Choroid plexus epithelial cell (primary cell): ENCODE measurements around the gene RIPOR2.
"Not testable (repeated sequence)": the region's sequence is repeated elsewhere in the genome, so short reads cannot be mapped to it uniquely, and the experiment has no call there.

Source experiments
- DNase-seq: peaks from one replicate; pipeline ENCODE4 v3.0.0-alpha.2; 2010; ENCODE audit warnings: low read depth
- H3K4me3 ChIP-seq: 2 replicates; pipeline ENCODE4 v1.5.1; 2011; ENCODE audit warnings: low read depth, mild to moderate bottlenecking, control low read depth, low read length, moderate library complexity
- TF ChIP-seq, protein P1 (sequence below): conservative IDR thresholded peaks from 2 replicates; pipeline ENCODE4 v1.5.1; 2011; ENCODE audit warnings: low read depth, mild to moderate bottlenecking, control low read depth, inconsistent platforms, low read length, moderate library complexity

Gene RIPOR2

DNA sequence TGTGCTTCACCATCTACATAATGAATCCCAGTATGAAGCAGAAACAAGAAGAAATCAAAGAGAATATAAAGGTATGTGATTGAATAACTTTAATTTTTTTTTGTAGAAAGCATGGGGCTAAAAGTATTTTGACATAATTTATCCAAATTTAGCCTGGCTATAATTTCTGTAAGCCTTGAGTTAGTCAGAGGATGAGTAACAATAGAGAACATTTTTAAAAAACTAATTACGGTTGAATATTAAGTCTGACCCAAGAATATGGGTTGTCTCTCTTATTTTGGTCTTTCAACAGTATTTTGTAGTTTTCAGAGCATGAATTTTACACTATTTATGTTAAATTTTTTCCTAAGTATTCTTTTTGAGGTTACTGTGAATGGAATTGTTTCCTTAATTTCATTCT, 158.5 kb downstream of the RIPOR2 start:
- DNase-seq, result no peak
- TF ChIP-seq, protein P1, sequence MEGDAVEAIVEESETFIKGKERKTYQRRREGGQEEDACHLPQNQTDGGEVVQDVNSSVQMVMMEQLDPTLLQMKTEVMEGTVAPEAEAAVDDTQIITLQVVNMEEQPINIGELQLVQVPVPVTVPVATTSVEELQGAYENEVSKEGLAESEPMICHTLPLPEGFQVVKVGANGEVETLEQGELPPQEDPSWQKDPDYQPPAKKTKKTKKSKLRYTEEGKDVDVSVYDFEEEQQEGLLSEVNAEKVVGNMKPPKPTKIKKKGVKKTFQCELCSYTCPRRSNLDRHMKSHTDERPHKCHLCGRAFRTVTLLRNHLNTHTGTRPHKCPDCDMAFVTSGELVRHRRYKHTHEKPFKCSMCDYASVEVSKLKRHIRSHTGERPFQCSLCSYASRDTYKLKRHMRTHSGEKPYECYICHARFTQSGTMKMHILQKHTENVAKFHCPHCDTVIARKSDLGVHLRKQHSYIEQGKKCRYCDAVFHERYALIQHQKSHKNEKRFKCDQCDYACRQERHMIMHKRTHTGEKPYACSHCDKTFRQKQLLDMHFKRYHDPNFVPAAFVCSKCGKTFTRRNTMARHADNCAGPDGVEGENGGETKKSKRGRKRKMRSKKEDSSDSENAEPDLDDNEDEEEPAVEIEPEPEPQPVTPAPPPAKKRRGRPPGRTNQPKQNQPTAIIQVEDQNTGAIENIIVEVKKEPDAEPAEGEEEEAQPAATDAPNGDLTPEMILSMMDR, result no peak
- no peak overlapping the region for H3K4me3 ChIP-seq

DNA sequence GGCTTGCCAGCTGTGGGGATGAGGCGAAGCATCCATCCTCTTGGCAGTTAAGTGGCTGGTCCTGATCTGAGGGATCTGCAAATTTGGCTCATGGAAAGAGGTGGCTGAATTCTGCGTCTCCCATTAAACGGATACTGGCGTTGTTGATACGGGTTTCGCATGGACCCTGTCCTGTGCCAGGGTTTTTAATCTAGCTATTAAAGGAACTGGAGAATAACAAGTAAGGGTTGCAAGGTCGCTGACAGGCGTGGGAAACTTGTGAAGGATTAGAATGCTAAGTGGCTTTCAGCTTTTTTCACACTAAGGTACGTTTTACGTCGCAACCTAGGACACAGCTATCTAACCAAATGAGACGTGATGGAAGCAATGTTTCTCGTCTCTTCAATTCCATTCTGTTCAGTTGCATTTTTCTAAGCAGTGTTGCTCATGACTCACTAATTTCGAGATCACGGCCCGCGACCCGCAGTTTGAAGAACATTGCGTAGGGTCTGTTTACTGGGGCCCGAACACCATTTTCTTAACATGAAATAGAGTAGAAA, 160.2 kb downstream of the RIPOR2 start:
- H3K4me3 ChIP-seq, result peak overlapping the region; percentile 100
- TF ChIP-seq, protein P1, result no peak
- peak; percentile 81 for DNase-seq

DNA sequence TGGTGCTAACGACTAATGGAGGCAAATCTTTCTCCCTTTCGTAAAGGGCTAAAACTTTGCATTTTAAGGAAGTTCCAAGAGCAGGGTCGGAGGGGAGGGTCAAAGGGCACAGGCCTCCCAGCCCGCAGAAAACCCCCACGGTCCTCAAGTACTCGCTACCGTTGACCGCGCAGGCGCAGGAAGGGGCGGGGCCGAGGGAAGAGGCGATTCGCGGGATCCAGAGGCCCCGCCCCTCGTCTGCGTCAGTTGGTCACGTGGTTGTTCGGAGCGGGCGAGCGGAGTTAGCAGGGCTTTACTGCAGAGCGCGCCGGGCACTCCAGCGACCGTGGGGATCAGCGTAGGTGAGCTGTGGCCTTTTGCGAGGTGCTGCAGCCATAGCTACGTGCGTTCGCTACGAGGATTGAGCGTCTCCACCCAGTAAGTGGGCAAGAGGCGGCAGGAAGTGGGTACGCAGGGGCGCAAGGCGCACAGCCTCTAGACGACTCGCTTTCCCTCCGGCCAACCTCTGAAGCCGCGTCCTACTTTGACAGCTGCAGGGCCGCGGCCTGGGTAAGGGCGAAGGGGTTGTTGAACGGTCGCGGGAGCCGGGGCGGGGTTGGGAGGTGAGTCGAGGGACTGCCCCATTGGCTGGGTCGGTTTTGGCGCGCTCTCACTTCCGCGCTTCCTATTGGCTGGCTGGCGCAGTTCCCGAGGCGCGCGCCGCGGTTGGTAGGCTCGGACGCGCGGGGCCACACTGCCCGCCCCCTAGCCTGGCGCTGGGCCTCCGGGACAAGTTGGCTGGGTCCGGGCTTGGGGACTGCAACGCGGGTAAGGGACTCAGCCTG, 160.9 kb downstream of the RIPOR2 start, which contains the start of gene GMNN:
Gene GMNN, plus strand, starts transcription at position 242 of the 824 bp plus-strand sequence. CDS start 2,310 bp downstream, outside the sequence.
- TF ChIP-seq, protein P1, result no peak
- H3K4me3 ChIP-seq, result peak within 1 kb of the TSS; percentile 100
- DNase-seq, result peak; percentile 95

DNA sequence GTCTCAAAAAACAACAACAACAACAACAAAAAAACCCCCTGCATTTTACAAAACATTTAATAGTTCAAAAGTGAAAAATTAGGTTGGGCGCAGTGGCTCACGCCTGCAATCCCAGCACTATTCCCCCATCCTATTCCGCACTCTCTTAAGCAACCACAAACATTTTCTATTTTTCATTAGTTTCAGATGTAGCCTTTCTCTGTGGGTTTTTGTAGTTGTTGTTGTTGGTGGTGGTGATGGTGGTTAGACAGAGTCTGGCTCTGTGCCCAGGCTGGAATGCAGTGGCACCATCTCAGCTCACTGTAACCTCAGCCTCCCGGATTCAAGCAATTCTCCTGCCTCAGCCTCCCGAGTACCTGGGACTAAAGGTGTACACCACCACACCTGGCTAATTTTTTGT, 167.4 kb downstream of the RIPOR2 start:
- DNase-seq, result peak; percentile 19
- H3K4me3 ChIP-seq, result no peak overlapping the region
- TF ChIP-seq, protein P1, result no peak

DNA sequence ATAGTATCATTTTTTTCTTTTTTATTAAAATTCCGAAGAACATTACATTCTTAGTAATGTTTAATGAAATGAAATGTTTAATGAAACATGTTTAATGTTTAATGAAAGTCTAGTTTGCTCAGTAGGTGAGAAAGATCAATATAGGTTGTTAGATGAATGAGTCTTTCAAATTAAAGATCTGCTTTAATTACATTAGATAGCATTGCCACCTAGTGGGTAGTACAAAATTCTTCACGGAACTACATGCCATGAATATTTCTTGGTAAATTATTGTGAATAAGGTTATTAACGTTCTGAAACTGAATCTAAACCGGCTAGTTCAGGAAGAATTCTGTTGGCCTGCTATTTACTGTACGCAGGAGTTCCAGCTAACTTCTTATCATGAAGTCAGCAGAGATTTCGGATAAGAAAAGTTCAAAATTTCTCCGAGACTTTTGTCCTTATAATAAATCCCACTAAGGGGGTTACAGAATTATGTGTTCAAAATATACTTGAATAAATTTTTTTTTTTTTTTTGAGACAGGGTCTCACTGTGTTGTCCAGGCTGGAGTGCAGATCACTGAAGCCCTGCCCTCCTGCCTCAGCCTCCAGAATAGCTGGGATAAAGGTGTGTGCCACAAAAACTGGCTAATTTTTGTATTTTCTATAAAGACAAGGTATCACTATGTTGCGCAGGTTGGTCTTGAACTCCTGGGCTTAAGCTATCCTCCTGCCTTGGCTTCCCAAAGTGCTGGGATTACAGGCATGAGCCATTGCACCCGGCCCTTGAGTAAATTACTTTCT, 168.9 kb downstream of the RIPOR2 start:
- DNase-seq, result peak; percentile 67
- TF ChIP-seq, protein P1, result peak; percentile 54
- H3K4me3 ChIP-seq, result no peak overlapping the region

DNA sequence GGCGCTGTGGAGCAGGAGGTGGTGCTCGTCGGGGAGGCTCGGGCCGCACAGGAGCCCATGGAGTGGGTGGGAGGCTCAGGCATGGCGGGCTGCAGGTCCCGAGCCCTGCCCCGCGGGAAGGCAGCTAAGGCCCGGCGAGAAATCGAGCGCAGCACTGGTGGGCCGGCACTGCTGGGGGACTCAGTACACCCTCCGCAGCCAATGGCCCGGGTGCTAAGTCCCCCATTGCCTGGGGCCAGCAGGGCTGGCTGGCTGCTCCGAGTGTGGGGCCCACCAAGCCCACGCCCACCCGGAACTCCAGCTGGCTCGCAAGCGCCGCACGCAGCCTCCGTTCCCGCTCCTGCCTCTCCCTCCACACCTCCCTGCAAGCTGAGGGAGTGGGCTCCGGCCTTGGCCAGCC, 169.8 kb downstream of the RIPOR2 start:
- DNase-seq, H3K4me3 ChIP-seq: not testable (repeated sequence)

DNA sequence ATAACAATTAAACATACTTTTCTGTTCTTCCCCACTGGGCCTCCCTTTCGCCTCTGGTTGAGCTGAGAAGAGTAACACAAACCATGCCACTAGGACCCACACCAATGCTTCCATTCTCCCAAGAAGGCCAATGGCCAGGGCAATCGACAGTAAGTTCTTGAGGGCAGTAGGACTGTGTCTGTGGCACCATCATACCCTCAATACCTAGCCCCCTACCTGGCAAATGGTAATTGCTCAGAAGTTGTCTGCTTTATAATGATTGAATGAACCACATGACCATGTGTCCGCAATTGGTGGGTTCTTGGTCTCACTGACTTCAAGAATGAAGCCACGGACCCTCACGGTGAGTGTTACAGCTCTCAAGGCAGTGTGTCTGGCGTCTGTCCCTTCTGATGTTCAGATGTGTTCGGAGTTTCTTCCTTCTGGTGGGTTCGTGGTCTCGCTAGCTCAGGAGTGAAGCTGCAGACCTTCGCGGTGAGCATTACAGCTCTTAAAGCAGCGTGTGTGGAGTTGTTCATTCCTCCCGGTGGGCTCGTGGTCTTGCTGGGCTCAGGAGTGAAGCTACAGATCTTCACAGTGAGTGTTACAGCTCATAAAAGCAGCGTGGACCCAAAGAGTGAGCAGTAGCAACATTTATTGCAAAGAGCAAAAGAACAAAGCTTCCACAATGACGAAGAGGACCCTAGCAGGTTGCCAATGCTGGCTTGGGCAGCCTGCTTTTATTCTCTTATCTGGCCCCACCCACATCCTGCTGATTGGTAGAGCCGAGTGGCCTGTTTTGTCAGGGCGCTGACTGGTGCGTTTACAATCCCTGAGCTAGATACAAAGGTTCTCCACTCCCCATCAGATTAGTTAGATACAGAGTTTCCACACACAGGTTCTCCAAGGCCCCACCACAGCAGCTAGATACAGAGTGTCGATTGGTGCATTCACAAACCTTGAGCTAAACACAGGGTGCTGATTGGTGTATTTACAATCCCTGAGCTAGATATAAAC, 170.6 kb downstream of the RIPOR2 start:
- not testable (repeated sequence) for DNase-seq, H3K4me3 ChIP-seq
